Posterior vena cava (tissue), 2 donors: ENCODE results near the gene ZNF207. TPM values are rescaled to one million over a fixed set of nuclear protein-coding genes. Genes with fewer than 3 reads are reported as not detected.
"Not testable (repeated sequence)": the region's sequence is repeated elsewhere in the genome, so short reads cannot be mapped to it uniquely, and the experiment has no call there.

Source experiments
- DNase-seq: peaks from one replicate; pipeline ENCODE4 v3.0.0-alpha.2; 2020; ENCODE audit warnings: low spot score
- intact Hi-C, 2 donors: fragments of 100-400 bp; cut with DNase I; formaldehyde crosslinking; loops; one replicate each; pipeline versions ENCODE4 v1.14.1 to v1.14.2; 2022 to 2023
- total RNA-seq, 2 donors: library from RNA; stranded (reverse); fragmentation: NEBNext Ultra II Directional; extraction: Animal tissue kit (Norgen Biotek cat#: 25700); gene quantifications; one replicate each; pipeline ENCODE4 v1.2.1, GENCODE V29; 2021
- donor health status: DM: yes; HTN: yes; CAD: no.
- donor health status: DM: yes; HTN: yes; CAD: no.

Gene ZNF207
- total RNA-seq, 2 donors from 2014 or later = 113 TPM

GRCh38 chr17:32331243-32332040 is 18.5 kb upstream of the ZNF207 start:
- intact Hi-C loops = no loop called here
- DNase-seq = no peak

DNA sequence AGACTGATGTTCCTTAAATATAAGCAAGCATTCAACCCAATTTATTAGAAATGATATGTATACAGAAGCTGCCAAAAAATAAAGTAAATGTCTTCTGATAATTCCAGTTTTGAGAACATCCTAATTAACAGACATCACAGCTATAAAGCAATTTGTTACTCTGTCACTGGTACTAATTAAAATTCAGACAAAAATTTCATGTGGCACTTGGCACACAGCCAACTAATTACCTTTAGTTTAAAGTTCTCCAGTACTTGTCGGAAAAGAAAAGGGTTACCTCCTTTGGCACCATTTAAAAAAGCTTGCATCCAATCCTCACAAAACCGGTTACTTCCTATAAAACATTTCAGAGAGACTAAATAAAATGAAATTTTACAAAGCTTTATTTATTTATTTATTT is 16.8 kb upstream of the ZNF207 start:
- DNase-seq = no peak
- intact Hi-C loops = no loop called here

- no peak for DNase-seq
- intact Hi-C loops = no loop called here
Measured at GRCh38 chr17:32335046-32335445, 14.9 kb upstream of the ZNF207 start.

DNA sequence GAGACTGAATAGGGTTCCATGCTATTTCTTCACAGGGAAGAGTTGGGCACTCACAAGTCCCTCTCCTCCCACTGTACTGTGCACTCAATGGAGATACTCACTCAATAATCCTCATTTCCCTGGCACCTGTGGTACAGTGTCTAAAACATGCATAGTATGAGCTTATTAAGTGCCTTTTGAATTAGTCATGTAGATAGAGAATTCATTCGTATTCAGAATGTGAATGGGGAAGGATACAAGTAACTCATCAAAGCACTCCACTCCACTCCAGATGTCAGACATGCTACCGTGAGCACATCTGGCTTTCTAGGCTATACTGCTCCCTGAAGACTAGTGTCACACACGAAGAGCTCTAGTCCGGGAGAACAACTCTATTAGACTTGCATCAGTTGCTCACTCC is 14.3 kb upstream of the ZNF207 start:
- no peak for DNase-seq
- intact Hi-C loops = no loop called here

GRCh38 chr17:32341141-32341856 is 8.7 kb upstream of the ZNF207 start:
- DNase-seq = no peak
- intact Hi-C loops = no loop called here

DNA sequence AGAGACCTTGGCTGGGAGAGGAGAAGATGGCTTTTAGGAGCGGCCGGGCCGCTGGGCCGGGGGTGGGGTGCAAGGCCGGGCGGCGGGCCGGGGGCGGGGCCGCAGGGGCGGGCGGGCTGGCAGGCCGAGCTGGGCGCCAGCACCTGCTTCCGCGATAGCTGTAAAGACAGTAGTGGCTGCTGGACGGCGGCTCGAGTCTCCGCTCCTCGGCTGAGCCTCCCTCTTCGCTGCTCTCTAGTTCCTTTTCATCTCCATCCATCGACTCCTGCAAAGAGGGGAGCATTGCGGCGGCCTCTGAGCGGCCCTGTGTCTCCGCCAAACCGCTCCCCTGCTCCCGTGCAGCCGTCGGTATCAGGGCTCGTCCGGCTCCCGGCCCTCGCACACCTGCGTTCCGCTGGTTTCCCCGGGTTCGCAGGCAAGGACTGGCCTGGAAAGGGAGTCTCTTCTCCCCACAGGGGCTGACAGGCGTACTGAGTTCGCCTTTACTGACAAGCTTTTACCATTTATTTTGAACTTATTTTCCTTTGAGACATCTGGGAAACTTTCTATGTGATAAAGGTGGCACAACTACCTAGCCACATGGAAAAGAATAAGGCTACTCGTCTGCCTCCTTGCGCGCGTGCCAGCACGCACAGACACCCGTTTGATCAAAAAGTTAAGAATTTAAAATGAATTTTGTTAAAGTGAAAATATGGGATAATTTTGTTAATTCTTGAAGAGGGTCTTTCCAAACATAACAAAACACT is 7.9 kb upstream of the ZNF207 start, which contains the start of gene C17orf75:
Gene C17orf75, minus strand, starts transcription at position 317 of the 746 bp plus-strand sequence. Its CDS starts 34 bp downstream, at position 283.
- intact Hi-C loops = no loop called here
- DNase-seq = peak; percentile 95

GRCh38 chr17:32342603-32343325 is 7.2 kb upstream of the ZNF207 start:
- peak; percentile 54 for DNase-seq
- intact Hi-C loops = no loop called here

GRCh38 chr17:32345951-32346600 is 3.9 kb upstream of the ZNF207 start:
- intact Hi-C loops = no loop called here

GRCh38 chr17:32348483-32348800 is 1.5 kb upstream of the ZNF207 start:
- intact Hi-C loops = no loop called here
- DNase-seq = no peak

More at GRCh38 chr17:32345951-32346600, 3.9 kb upstream of the ZNF207 start:
- peak; percentile 31 for DNase-seq

DNA sequence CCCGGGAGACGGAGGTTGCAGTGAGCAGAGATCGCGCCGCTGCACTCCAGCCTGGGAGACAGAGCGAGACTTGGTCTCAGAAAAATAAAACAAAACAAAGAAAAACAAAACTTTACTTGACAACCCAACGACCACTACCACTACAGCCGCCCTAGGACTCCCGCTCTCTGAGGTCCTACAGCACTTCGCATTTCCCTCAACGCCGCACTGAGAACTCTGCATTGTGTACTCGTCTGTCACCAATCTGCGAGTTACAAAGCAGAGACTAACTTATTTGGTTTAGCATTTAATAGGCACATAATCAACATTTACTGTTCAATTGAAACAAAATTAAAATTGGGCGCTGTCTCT is 479 bp upstream of the ZNF207 start:
- DNase-seq = peak; percentile 65
- intact Hi-C loops = no loop called here

DNA sequence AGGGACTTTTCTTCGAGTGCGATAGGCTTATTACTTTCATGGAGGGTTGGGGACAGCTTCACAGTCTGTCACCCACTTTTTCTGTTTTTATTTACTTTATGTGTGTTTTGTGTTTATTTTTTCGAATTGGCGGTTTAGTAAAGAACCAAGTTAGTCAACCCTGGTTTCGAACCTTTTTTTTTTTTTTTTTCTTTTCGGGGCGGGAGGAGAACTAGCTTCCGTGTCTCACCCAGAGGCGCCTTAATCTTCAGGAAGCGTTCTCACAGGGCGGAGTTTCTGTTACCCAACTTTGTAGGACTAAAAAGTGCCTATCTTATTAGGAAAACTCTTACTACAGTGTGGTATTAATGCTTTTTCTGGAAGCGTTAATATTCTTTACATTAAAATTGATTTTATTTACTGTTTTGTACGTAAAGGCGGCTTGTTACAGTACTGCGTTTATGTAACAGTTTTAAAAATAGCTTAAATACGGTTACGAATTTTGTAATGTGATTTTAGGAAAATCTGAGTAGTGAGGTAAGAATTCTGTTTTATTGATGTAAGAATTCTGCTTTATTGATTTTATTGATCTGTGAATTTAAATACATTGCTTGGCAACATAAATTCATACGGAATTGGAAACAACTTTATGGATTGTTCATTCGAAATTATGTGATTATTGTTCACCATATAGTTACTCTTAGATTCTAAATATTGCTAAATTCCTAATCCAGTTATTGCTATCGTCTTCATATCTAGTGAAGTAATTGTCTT is 885 bp downstream of the ZNF207 start:
- DNase-seq = no peak
- intact Hi-C loops = no loop called here

DNA sequence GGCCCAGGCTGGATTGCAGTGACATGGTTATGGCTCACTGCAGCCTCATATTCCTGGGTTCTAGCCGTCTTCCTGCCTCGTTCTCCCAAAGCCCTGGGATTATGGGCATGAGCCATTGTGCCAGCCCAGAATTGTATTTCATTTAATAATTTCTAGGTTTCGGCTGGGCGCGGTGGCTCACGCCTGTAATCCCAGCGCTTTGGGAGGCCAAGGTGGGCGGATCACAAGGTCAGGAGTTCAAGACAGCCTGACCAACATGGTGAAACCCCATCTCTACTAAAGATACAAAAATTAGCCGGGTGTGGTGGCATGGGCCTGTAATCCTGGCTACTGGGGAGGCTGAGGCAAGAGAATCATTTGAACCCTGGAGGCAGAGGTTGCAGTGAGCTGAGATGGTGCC is 2.8 kb downstream of the ZNF207 start:
- intact Hi-C loops, DNase-seq: not testable (repeated sequence)

DNA sequence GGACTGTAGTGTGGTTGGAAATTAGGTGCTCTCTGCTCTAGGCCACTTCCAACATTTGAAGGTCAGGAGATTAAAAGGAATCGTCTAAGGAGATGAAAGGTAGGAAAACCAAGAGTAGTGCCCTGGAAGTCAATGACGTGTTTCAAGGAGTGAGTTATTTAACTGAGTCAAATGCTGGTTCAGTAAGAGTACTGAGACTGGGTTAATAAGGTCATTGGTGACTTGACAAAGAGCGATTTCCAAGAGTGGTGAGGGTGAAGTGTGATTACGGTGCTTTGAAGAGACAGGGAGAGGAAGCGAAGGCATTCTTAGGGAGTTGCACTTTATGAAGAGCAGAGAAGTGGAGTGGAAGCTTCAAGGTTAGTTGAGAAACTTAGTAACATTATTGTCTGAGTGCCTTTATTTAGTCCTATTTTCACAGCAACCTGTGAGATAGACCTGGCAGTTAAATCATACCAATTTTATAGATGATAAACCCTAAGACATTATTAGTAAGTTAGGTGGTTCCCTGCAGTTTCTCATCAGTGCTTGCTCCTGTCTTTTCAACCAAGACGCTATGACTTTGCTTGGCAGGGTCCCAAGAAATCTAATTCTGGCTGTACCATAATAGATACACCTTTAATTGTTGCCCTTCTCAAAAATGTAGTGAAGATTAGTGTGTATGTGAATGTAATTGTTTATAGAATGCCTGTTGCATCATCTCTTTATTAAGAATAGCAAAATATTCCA is 5.9 kb downstream of the ZNF207 start:
- no peak for DNase-seq
- intact Hi-C loops = no loop called here

- DNase-seq = no peak
- intact Hi-C loops = no loop called here
Measured at GRCh38 chr17:32356378-32356743, 6.4 kb downstream of the ZNF207 start.

GRCh38 chr17:32356750-32357149 is 6.8 kb downstream of the ZNF207 start:
- no peak for DNase-seq
- intact Hi-C loops = no loop called here

DNA sequence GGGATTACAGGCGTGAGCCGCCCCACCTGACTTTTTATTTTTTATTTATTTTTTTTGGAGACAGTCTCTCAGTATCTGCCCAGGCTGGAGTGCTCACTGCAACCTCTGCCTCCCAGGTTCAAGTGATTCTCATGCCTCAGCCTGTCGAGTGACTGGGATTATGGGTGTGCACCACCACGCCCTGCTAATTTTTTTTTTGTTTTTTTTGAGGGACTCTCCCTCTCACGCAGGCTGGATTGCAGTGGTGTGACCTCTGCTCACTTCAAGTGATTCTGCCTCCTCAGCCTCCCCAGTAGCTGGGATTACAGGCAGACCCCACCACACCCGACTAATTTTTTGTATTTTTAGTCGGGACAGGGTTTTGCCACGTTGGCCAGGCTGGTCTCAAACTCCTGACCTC is 7.7 kb downstream of the ZNF207 start:
- no peak for DNase-seq
- intact Hi-C loops = no loop called here

GRCh38 chr17:32361270-32361669 is 11.3 kb downstream of the ZNF207 start:
- intact Hi-C loops = no loop called here
- DNase-seq = no peak

GRCh38 chr17:32370426-32370825 is 20.5 kb downstream of the ZNF207 start:
- intact Hi-C loops = no loop called here
- DNase-seq = no peak
